ENCODE measurements around the gene C10orf90.

GRCh38 chr10:126651467-126651866 lies 19.0 kb downstream of the C10orf90 start:
- no peak for TF ChIP-seq EZH2 (IDR thresholded peaks at IDR 0.05; ENCODE audit: low read depth)
- TF ChIP-seq CTCF (conservative IDR thresholded peaks at IDR 0.05) = no peak

All from PC-9 (cell line).